HG02678 (cell line): ENCODE measurements around the gene TSEN2.

Experiments used
- ATAC-seq: cut with Tn5 transposase; IDR thresholded peaks from one replicate; pipeline ENCODE4 v1.9.1; 2021; ENCODE audit warnings: mild to moderate bottlenecking, moderate library complexity; ENCODE audit not compliant: unreplicated experiment

TSEN2 gene

DNA sequence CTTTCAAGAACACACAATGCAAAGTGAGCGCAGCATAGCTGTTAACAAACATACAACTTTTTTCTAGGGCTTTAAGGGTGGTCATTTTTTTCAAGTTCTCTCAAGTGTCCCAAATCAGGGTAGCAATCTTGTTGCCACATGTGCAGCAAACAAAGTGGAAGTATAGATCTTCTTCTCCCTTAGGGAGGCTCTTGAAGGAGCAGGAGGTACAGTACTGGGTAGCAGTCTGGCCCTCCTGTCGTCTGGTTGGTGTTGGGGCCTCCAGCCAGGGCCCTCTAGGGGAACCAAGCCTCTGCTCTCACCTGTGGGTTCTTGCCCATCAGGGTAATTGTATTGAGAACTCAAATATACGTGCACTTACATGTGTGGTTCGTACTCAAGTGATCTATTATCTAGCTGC is 98.5 kb downstream of the TSEN2 start:
- ATAC-seq: no peak
